ENCODE measurements around the gene CCM2.

The CCM2 gene

DNA sequence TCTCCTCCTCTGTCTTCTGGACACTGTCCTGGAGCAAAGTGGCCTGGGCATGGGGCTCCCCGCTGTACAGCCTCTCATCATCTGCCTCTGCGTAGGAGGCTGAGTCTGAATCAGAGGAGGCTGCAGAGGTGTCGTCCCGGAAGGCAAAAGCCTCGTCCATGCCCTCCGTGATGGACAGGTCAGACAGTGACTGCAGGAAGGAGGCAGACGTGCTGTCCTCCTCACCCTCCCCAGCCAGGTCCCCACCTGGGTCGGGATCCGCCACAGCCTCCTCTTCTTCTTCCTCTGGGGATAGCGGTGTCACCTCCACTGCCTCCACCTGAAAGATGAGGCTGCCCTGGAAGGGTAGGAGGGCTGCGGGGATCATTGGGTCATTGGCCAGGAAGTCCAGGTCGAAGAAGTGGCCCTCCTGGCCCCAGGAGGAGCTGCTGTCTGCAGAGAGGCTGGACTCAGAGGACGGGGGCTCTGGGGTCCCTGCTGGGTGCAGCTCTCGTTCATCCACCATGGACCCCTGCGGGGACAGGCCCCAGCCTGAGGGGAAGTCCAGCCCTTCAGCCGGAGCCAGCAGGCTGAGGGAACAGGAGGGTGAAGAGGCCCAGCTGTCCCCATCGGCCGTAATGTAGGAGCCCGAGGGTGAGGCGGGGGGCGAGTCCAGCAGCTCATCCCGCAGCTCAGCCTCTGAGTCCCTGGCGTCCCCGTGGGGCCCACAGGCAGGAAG, 85.1 kb downstream of the CCM2 start:
- no peak for DNase-seq

DNA sequence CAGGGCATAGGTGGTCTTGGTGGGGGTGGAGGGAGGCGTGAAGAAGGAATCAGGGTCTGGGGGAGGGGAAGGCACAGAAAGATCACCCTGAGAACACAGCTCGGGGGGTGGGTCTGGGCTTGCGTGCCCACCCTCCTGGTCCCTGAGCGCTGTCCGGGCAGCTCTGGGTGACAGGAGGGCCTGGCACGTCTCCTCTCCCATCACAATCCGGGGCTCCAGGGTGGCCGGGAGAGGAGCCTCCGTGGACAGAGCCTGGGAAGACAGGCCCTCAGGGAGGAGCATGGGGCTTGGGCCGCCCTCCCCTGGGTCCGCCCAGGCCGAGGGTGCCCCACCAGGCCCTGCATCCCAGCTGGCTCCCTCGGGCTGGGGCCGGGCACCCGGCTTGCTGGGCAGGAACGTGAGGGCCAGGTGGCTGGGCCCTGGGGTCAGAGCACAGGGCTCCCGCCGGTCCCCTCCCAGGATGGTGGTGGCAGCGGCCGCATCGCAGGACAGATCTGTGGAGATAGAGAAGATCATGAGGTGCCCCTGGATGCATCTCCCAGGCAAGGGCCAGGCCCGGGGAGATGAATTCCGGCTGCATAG, 85.7 kb downstream of the CCM2 start:
- no peak for DNase-seq

DNA sequence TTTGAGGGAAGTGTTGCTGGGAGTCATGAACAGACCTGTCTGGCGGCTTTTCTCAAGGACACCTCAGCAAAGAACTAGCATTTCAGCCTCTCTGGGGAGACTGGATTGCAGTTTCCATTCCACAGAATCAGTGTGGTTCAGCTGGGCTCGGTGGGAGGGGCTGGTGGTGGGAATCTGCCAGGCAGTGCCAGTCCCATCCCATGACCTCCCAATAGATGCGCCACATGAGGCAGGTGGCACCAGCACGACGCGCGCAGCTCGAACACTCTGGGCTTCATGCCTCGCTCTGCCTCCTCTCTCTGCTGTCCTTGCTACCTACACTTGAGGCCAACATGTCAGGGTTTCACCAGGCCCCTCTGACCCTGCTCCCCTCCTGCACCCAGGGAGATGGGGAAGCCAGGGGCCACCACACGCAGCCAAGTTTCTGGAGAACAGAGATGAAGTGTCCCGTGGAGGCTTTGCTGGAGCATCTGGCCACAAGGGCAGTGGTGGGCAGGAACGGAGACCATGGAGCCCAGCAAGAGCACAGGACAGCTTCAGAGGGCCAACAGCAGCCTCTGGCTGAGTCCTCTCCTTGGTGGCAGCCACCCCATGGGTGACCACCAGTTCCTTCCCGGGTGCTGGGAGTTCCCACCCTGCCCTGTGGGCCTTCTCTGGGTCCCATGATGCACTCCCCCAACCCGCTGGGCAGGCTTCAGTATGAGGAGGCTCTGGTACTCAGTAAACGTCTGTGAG, 86.5 kb downstream of the CCM2 start:
- DNase-seq = no peak

DNA sequence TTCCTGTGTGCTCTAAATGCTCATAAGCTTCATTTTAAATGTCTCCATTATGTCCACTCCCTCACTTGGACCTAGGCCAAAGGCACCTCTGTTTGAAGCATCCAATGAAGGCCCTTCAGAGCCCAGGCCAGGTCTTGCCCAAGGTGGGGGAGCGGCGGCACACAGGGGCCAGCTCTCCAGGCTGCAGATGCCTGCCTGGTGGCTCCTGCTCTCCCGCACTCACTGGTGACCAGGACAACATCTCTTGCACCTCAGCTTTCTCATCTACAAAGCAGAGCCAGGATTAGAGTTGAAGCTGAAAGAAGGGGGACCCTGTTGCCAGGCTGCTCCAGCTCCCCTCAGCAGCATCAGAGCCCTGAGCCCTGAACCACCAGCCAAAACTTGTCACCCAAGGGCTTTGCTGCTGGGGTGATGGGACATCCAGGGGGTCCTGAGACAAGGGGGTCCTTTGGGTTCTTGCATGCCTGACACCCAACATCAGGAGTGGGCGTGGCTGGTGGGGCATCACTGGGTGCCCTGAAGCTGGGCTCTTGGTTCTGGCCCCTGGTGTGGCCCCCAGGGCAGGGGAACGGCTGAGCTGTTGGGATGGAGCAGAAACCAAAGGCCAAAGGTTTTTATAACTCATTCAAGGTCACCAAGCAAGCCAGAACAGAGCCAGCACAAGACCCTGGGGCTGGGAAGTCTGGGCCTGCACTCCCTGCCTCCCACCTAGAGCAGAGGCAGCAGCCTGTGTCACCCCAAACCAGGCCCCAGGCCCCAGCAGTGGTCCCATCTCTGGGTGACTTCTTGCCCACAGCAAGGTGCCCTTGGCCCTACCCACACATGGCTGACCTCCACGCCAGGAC, 87.5 kb downstream of the CCM2 start:
- no peak for DNase-seq

DNA sequence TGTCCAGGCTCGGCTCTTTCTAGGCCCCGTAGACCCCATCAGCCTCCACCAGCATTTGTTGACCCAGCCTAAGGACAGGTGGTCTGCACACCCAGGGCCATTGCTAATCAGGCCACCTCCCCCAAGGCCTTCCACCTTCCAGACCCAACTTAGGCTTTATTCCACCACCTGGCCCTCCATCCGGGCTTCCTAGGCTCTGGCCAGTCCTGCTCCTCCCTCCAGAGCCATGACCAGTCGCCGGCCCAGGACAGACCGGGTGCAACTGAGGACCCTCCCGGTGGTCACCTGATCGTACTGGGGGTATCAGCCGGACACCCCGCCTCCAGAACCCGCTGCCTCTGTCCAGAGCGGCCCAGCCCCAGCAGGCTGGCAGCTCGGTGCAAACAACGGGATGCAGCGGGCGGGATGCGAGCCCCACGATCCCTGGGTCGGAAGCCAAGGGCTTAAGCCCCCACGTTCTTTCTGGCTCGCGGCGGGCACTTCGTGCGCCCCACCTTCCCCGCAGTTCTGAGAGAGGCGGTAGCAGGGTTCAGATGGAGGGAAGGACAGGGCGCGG, 88.2 kb downstream of the CCM2 start:
- DNase-seq = no peak

DNA sequence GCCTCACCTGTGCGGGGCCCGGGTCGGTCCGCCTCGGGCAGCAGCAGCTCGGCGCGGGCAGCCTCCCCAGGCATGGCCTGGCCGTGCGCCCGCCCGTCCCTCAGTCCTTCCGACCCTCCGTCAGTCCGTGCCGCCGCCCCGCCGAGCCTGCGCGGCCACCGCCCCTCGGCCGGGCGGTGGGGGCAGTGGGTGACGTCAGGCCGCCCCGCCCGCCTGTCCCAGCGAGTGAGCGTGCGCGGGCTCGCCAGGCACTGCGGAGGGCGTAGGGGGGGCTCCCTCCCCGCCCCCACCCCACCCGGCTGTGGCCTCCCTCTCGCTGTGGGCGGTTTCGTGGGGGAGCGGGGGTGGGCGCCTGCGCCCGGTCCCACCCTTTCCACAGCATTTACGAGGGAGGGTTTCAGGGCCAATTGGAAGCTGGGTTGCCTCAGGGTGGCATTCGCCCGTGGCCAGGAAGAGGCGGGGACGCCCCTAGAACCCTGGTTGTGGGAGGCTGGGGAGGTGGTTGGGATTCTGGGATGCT, 88.9 kb downstream of the CCM2 start, which contains the start of gene NACAD:
Gene NACAD, minus strand, starts transcription at position 149 of the 520 bp plus-strand sequence. Its CDS starts 75 bp downstream, at position 74.
- DNase-seq = peak; percentile 92

DNA sequence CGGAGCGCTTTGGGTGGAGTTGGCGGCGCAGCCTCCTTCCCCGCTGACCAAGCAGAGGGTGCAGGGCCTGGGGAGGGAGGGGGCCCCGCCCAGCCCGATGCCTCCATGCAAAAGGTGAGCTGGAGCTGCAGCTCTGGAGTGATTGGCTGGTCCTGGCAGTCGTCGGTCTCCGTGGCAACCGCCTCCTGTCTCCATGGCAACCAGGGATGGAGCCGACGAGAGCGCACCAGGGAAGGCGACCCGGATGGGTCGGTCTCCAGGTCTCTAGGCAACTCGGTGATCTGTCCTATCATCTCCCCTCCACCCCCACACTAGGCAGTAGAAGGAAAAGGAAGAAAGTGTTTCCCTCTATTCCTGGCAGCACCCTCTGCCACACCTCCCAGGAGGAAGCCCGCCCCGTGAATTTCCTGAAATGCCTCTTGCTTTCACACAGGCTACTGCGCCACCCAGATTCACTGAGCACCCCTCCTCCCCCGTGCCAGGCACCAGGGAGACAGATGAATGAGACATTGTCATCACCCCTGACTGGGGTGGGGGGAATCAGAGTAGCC, 89.4 kb downstream of the CCM2 start:
- peak; percentile 95 for DNase-seq

DNA sequence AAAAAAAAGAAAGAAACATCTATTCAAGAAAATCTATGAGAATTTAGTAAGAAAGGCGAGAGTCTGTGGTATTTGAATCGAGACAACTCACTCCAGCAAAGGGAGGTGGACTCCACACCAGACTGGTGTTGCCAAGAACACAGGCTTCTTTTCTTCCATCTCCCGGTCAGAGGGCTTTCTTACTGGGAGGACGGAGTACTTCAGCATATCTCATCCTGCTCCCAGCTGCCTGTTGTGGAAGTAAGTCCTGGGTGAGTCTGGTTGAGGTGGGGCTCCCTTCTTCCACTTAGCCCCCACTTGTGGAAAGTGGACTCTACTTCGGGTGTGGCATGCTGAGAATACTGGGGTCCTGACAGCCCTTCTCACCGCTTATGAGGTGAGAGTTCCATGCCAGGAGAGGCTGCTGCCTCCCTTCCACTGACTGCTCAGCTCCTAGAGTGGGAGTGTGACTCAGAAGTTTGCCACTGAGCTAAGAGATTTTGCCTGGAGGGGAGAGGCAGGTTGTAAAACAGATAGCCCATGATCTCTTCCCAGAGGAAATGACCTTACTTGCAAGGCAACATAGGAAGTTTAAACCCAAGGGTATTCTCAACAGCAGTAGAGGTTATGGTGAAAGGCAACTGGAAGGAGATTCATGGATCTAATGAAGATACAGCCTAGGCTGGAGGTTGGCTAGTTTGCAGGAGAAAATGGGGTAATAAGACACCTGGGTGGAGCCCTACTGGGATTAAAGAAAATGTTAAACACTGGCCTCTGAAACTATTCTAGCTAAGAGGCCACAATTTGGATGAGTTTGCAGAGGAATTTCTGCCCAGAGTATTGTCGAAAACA, 92.3 kb downstream of the CCM2 start:
- peak; percentile 24 for DNase-seq

DNA sequence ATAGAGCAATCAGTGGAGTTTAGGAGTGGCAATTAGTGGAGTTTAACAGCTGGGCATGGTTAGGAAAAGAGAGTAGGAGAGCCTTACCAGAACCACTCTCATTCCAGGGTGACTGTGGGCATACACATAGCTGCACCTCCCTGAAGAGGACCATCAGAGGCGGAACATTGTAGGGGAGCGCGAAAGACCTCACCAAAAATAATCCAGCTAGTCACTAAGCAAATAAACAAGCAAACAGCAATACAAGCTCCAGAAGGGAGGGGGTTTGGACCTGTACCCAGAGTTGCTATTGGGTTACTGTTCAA, 92.9 kb downstream of the CCM2 start:
- no peak for DNase-seq

DNA sequence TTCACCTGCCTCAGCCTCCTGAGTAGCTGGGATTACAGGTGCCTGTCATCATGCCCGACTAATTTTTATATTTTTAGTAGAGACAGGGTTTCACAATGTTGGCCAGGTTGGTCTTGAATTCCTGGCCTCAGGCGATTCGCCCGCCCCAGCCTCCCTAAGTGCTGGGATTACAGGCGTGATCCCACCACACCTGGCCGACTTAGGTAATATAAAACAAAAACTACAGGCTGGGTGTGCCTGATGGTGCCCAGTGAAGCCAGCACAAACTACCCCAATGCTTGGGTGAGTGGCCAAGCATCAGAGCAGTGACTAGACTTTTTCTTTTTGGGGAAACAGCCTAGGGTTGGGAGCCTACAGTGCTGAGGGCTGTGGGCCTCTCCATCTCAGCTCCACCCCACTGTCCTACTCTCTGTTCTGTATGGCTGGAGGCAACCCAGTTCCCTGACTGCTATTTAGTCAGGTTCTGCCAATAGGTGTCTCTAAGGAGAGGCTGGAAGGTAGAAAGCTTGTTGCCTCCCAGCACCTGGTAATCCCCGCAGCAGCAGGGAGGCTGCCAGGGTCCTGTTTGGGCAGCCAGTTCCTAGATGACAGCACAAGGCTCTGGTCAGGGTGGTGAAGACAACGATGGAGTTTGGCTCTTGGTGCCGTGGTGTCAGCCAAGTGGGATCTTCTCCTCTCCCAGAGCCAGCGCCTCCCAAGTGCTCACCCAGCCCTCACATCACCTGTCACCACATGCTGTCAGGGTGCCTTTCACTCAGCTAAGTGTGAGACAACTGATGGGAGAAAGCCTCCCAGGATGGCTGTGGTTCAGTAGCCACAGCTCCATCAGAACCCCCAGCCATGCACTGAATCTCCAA, 99.2 kb downstream of the CCM2 start:
- DNase-seq = no peak

DNA sequence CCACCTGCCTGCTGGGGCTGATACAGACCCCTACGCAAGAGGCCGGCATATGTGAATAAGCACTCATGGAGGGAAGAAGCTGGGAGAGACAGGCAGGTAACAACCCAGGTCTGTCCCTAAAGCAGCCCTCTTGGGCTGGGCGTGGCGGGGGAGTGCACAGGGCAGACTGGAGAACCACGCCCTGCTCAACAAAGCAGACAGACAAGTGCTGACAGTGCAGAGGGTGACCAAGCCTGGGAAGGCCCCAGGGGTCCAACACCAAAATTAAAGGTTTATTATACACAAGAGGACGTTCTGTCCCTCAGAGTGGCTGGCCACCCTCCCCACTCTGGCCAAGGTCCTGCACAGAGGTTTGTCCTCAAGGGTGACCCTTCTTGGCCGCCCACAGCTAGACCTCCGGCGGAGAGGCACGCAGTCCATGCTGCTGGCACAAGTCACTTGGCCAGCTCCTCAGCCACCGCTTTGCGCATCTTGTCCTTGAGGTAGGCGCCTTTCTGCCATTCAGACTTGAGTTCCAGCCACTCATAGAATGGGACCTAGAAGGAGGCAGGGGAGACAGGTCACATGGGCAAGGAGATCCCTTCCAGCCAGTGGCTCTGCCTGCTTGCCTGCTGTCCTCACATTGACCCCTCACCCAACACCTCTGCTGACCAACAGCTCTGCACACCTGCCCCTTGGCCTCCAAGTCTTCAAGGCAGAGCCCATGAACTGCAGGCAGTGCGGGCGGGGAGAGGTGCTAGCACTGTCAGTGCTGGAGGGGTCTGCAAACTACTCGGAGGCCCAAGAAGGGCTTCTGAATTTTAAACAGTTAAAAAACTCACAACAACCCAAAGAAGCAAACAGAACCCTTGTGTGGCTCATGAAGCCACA, 100.1 kb downstream of the CCM2 start:
- no peak for DNase-seq

DNA sequence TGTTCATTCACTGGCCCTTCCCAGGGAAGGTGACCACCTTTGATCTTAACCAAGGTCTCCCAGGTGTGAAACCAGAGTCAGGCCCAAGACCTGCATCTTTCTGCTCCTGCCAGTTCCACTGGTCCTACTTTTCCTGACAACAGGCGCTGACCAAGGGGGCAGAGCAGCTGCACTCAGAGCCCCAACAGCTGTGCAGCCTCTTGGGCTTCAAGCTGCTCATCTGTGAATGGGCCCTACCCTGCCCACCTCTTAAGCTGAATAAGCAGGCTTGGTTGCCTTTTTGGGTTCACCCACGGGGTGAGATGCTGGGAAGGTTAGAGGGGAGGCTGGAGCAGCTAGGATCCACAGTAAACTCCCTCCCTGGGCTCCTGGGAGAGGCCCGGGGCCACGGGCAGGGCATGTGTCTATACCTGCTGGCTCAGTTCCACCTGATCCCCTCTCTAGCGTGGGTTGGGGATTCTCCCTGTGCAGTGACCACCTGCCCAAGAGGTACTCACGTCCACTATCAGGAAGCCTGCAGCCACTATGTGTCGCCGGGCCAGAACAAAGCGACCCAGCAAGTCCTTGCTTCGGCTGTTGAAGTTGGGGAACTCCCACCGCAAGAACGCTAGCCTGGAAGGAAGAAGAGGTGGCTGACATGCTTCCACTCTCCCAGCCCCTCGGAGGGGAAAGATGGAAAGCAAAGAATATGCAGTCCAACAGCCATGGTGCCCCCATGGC, 100.9 kb downstream of the CCM2 start:
- no peak for DNase-seq

DNA sequence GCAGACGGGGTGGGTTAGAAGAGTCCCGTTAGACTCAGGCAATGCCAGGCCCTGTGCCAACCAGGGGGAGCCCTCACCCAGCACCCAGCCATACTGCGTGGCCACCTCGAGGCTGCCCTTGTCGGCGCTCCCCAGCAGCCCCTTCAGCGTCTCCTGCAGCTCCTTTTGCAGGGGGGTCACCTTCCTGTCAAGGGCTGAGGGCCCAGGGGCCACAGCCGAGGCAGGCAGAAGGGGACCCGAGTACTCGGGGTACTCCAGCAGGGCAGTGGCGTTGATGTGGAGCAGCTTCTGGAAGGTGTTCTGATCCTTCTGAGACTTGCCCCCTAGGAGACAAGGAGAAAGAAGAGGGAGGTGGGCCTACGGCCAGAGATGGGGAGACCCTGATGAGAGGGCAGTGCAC, 101.7 kb downstream of the CCM2 start:
- DNase-seq = no peak

DNA sequence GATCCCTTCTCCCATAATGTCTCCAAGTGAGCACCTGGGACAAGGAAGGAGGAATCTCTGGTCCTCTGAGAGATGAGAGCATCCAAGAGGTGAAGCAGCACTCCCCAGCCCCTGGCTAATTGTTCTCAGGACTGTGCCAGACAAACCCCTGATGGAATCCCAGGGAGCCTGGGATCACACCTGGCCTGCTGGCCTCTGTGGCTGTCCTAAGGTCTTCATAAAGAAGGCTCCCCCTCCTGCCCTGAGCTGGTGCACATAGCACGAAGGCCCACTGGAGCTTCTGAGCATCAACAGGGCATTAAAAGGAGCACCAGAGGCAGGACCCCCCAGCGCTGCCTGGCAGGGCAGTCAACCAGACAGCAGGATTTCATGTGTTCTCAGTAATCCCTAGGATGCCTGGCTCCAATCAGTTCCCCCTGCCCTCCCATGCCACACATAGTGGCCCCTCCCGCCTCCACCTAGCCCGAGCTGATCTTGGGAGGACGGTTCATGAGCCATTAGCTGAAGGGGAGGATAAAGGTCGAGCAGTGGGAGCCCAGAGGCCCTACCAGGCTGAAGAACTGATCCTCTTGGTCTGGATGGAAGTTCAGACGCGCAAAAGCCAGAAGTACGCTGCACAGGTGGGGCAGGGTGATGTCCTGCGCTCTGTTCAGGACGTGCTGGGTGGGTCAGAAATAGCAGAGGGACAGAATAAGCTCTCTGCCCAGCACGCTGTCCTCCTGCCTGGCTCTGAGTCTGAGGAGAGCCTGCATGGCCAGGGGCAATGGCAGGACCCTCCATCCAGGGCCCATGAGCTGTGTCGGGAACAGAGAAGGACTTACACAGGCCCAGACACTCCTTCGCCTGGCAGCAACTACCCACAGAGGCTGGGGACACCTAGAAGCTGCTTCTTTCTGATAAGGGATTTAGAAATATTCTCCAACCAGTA, 103.0 kb downstream of the CCM2 start:
- DNase-seq = no peak

DNA sequence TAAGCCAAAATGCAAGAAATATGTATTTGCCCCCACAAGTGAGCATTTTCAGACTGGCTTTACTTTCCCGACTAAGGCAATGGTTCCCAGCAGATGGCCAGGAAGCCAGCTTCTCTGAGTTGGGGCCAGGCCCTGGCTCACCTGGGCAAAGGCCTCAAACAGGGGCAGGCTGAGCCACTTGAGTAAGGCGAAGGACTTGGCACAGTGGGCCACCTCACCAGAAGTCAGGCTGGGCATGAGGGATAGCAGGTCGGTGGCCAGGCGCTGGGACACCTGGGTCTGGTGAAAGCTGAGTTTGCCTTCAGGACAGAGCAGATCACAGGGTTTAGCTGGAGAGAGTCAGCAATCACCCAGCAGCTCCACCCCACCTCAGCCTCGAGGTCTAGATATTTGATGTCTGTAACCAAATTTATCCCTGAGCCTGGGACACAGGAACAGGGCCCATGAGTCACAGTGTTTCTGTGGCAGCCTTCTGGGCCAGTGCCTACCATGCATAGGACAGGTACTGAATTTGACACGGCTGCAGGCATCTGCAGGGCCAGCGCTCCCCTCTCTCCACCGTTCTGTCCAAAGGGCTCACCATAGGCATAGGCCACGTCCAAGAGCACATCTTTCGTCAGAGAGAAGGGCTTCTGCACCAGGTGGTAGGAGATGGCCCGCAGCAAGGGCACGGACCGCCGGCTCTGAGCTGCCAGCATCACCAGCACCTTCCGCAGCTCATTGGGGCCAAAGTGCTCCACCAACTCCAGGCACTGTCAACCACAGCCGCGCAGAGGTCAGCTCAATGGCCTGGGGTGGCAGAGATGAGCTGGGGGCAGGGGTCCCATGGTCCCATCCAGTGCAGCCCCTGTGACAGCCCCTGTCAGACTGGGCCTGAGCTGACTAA, 104.2 kb downstream of the CCM2 start:
- DNase-seq = no peak

DNA sequence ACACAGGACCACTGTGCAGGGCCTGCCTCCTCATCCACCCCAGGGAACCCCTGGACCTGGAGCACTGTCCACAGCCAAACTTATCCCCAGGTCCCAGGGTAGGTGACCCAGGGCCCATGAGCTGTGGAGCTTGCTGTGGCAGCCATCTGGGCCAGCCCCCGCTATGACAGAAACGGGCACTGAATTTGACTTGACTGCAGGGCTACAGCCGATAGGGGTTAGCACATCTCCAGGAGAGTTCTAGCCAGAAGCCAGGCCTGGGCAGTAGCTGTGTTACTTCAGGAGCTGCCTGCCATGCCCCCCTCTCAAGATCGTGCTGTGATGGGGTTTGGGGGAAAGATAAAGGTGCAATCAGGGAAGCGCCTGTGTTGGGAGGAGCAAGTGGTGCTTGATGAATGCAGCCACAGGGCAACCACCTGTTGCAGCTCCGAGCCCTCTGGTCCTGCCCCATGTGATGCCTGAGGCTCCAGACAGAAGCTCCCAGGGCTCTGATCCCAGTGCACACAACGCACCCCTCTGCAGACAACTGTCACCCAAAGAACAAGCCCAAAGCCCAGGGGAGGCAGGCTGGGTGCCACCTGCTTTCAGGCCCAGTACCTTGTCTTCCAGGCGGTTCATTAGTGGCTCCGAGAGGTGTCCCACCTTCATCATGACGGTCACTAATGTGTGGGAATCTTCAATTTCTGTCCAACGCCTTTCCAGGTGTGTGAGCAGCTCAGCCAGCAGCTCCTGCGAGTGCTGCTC, 105.0 kb downstream of the CCM2 start:
- DNase-seq = no peak

Measured in NCI-H69 (cell line).